Kidney glomerular epithelial cell (primary cell): ENCODE data around the gene FAM111B.
A peak's percentile ranks its signal among the peaks of the same experiment; 100 is the strongest.
"Not testable (repeated sequence)": the region's sequence is repeated elsewhere in the genome, so short reads cannot be mapped to it uniquely, and the experiment has no call there.

Source experiments
- DNase-seq: peaks from one replicate; lab custom pipeline; 2025; lab: John Stamatoyannopoulos, UW

Gene FAM111B

GRCh38 chr11:59106363-59107336 is at the start of gene FAM111B:
FAM111B (plus strand) TSS chr11:59107237; CDS start chr11:59109626, 2,389 bp downstream.
- peak; percentile 93 for DNase-seq

GRCh38 chr11:59058120-59059033 is 48.7 kb upstream of the FAM111B start:
- DNase-seq: peak; percentile 86

- DNase-seq: not testable (repeated sequence)
Measured at GRCh38 chr11:59060096-59060495, 46.9 kb upstream of the FAM111B start.

GRCh38 chr11:59062602-59063529 is 44.2 kb upstream of the FAM111B start:
- no peak for DNase-seq

- DNase-seq: not testable (repeated sequence)
Measured at GRCh38 chr11:59063996-59064727, 42.9 kb upstream of the FAM111B start.

GRCh38 chr11:59069087-59069486 is 38.0 kb upstream of the FAM111B start:
- no peak for DNase-seq

GRCh38 chr11:59076876-59077571 is 30.0 kb upstream of the FAM111B start:
- no peak for DNase-seq

GRCh38 chr11:59078435-59078834 is 28.6 kb upstream of the FAM111B start:
- DNase-seq: no peak

- no peak for DNase-seq
Measured at GRCh38 chr11:59079086-59079485, 28.0 kb upstream of the FAM111B start.

- DNase-seq: not testable (repeated sequence)
Measured at GRCh38 chr11:59080421-59080820, 26.6 kb upstream of the FAM111B start.

- not testable (repeated sequence) for DNase-seq
Measured at GRCh38 chr11:59081430-59082020, 25.5 kb upstream of the FAM111B start.

- DNase-seq: not testable (repeated sequence)
Measured at GRCh38 chr11:59086007-59086406, 21.0 kb upstream of the FAM111B start, which contains the start of gene GLYATL1B. GLYATL1B (plus strand) TSS chr11:59086307; CDS start chr11:59086307, 0 bp downstream.

- DNase-seq: no peak
Measured at GRCh38 chr11:59088162-59088561, 18.9 kb upstream of the FAM111B start.

GRCh38 chr11:59093576-59093975 is 13.5 kb upstream of the FAM111B start:
- not testable (repeated sequence) for DNase-seq

- not testable (repeated sequence) for DNase-seq
Measured at GRCh38 chr11:59095225-59095624, 11.8 kb upstream of the FAM111B start.

- not testable (repeated sequence) for DNase-seq
Measured at GRCh38 chr11:59095972-59096575, 11.0 kb upstream of the FAM111B start.

- DNase-seq: peak; percentile 42
Measured at GRCh38 chr11:59097113-59097708, 9.8 kb upstream of the FAM111B start.

GRCh38 chr11:59097938-59098337 is 9.1 kb upstream of the FAM111B start:
- not testable (repeated sequence) for DNase-seq
